HG03045 (cell line): ENCODE data around the gene TMEM126B.

Experiments
- ATAC-seq: cut with Tn5 transposase; IDR thresholded peaks from one replicate; pipeline ENCODE4 v1.9.1; 2021; ENCODE audit warnings: mild to moderate bottlenecking, moderate library complexity; ENCODE audit not compliant: unreplicated experiment

The TMEM126B gene

GRCh38 chr11:85682330-85683305 lies 54.2 kb downstream of the TMEM126B start:
- ATAC-seq: peak; percentile 97

- no peak for ATAC-seq
Observed at GRCh38 chr11:85685125-85685819, 56.9 kb downstream of the TMEM126B start.

GRCh38 chr11:85685820-85686459 lies 57.5 kb downstream of the TMEM126B start, which contains the start of gene CCDC89:
Gene CCDC89, minus strand, starts transcription at chr11:85686195. Its CDS starts 65 bp downstream, at chr11:85686130.
- no peak for ATAC-seq
